HepG2 (cell line): ENCODE results near the gene USP40. TPM values are rescaled to one million over a fixed set of nuclear protein-coding genes. Genes with fewer than 3 reads are reported as not detected.

ENCODE experiments used
- ATAC-seq: fragments of 200-7000 bp; cut with Tn5 transposase; 3 replicates; pipeline ENCODE4 v1.9.1; 2020; ENCODE audit warnings: mild to moderate bottlenecking, moderate library complexity
- BruUV-seq: library from RNA; stranded (reverse); fragments of 400-500 nt; replicated peaks from 2 replicates; lab custom pipeline; 2021; lab: Mats Ljungman, UMichigan
- CTCF ChIA-PET: fragments of 300-600 bp; formaldehyde crosslinking; extraction: SDS; loops from one replicate; lab custom pipeline; 2021; ENCODE audit warnings: low total read pairs, inconsistent platforms, low intra/inter-chr PET ratio; lab: Yijun Ruan, JAX
- POLR2A ChIA-PET: fragments of 350-600 bp; sonication (Branson Sonifier 250); formaldehyde crosslinking; loops from one replicate; lab custom pipeline; 2020; ENCODE audit warnings: antibody characterized with exemption, inconsistent platforms; lab: Yijun Ruan, JAX
- DNase-seq: peaks from one replicate; pipeline ENCODE4 v3.0.0-alpha.2; 2015; ENCODE audit warnings: low spot score
- FAIRE-seq: peaks from 3 replicates; lab custom pipeline; 2011; peaks lifted over from hg19 to GRCh38; lab: Jason Lieb, UNC
- H2AFZ ChIP-seq: one replicate; pipeline ENCODE4 v1.6.1; 2011; ENCODE audit warnings: low read length, inconsistent platforms
- H3K27ac ChIP-seq: fragments of 300-600 bp; 3 replicates; pipeline ENCODE4 v1.8.0; 2011; ENCODE audit warnings: mixed run types, mild to moderate bottlenecking, mixed read lengths, low read length, inconsistent platforms; ENCODE audit not compliant: insufficient read depth; ENCODE audit errors: extremely low read length
- H3K27me3 ChIP-seq, 2 experiments: fragments of 200-600 bp in 1 of 2; 2 replicates in 1 of 2; 3 replicates in 1 of 2; pipeline versions ENCODE4 v1.6.0 to v1.8.0; 2011; ENCODE audit warnings: low read length in 2 of 2, mild to moderate bottlenecking in 2 of 2, moderate library complexity in 2 of 2, inconsistent platforms in 1 of 2; ENCODE audit not compliant: insufficient read depth in 2 of 2, control insufficient read depth in 1 of 2
- H3K36me3 ChIP-seq, 2 experiments: fragments of 200-600 bp in 1 of 2; replicated peaks in 1 of 2; 2 replicates in 1 of 2; 3 replicates in 1 of 2; pipeline versions ENCODE4 v1.5.1 to v1.8.0; 2011; ENCODE audit warnings: low read length in 2 of 2, inconsistent platforms in 1 of 2; ENCODE audit not compliant: insufficient read depth in 2 of 2, control insufficient read depth in 1 of 2
- H3K4me1 ChIP-seq: 2 replicates; pipeline ENCODE4 v1.5.1; 2012; ENCODE audit warnings: low read length, inconsistent platforms; ENCODE audit not compliant: insufficient read depth
- H3K4me2 ChIP-seq: 2 replicates; pipeline ENCODE4 v1.6.0; 2011; ENCODE audit warnings: low read depth, low read length, inconsistent platforms
- H3K4me3 ChIP-seq, 3 experiments: fragments of 200-600 bp in 1 of 3; sonication (generic), shearing (Covaris generic) in 1 of 3; replicated peaks in 1 of 3; 2 replicates each; pipeline ENCODE4 v1.5.1; 2011 to 2016; ENCODE audit warnings: low read length in 3 of 3, inconsistent platforms in 2 of 3, low read depth in 2 of 3, mild to moderate bottlenecking in 2 of 3, control low read depth in 1 of 3, mixed read lengths in 1 of 3; ENCODE audit not compliant: insufficient read depth in 1 of 3
- H3K79me2 ChIP-seq: one replicate; pipeline ENCODE4 v1.6.1; 2011; ENCODE audit warnings: low read length, inconsistent platforms; ENCODE audit not compliant: insufficient read depth
- H3K9ac ChIP-seq: 2 replicates; pipeline ENCODE4 v1.6.0; 2011; ENCODE audit warnings: mild to moderate bottlenecking, low read depth, low read length, inconsistent platforms; ENCODE audit not compliant: insufficient read depth
- H3K9me3 ChIP-seq: 2 replicates; pipeline ENCODE4 v1.5.1; 2012; ENCODE audit warnings: mild to moderate bottlenecking, low read length
- H4K20me1 ChIP-seq: 2 replicates; pipeline ENCODE4 v1.6.0; 2011; ENCODE audit warnings: inconsistent platforms, mild to moderate bottlenecking, low read length, moderate library complexity; ENCODE audit not compliant: insufficient read depth
- JUN ChIP-seq: sonication (generic); formaldehyde crosslinking; IDR thresholded peaks from 2 replicates; pipeline ENCODE4 v1.4.0; 2020; ENCODE audit warnings: mild to moderate bottlenecking, missing genetic modification reagents
- MAFK ChIP-seq, 2 experiments: IDR thresholded peaks in 1 of 2; conservative IDR thresholded peaks in 1 of 2; 2 replicates each; pipeline ENCODE4 v1.6.1; 2011; ENCODE audit warnings: improper control_type of control experiment in 2 of 2, low read length in 2 of 2
- SIN3A ChIP-seq: IDR thresholded peaks from 2 replicates; pipeline ENCODE4 v1.6.1; 2011; ENCODE audit warnings: low read depth, mild to moderate bottlenecking, control low read depth, low read length, borderline replicate concordance
- ZNF326 ChIP-seq: sonication (generic); formaldehyde crosslinking; IDR thresholded peaks from 2 replicates; pipeline ENCODE4 v1.4.0; 2020; ENCODE audit warnings: missing genetic modification reagents, borderline replicate concordance
- ZNF670 ChIP-seq: sonication (generic); formaldehyde crosslinking; IDR thresholded peaks from 2 replicates; pipeline ENCODE4 v1.8.0; 2022; ENCODE audit warnings: mild to moderate bottlenecking, missing genetic modification reagents, borderline replicate concordance
- WGBS: methylation state at CpG from one replicate; pipeline ENCODE4 v1.1.6; 2017; ENCODE audit warnings: low lambda C conversion rate; 5-methylcytosine and 5-hydroxymethylcytosine counted together
- in situ Hi-C: cut with HindIII; loops from 2 replicates; pipeline ENCODE4 v1.10.0; 2017; ENCODE audit warnings: low pct_unique_long_range_greater_than_20kb; ENCODE audit not compliant: extremely low pct_ligation_motif_present
- intact Hi-C: fragments of 100-400 bp; cut with micrococcal nuclease; formaldehyde crosslinking; loops from one replicate; pipeline ENCODE4 v1.10.0; 2022; ENCODE audit not compliant: unreplicated experiment
- polyA plus RNA-seq, 8 experiments: library from polyadenylated mRNA; depleted of rRNA in 3 of 8; stranded (reverse) in 7 of 8; unstranded in 1 of 8; fragments of >200 nt; fragmentation: Illumina TruSeq in 4 of 8; extraction: Trizol in 4 of 8; gene quantifications; 2 replicates each; pipeline versions ENCODE4 v1.2.1 to v1.2.3, GENCODE V29; 2011 to 2016; ENCODE audit warnings: low read depth in 4 of 8, missing spikeins in 1 of 8, mixed read lengths in 1 of 8; ENCODE audit not compliant: insufficient read depth in 1 of 8
- total RNA-seq, 5 experiments: library from RNA; depleted of rRNA; stranded (reverse); fragments of >200 nt; fragmentation: Illumina TruSeq; extraction: Trizol; gene quantifications; 2 replicates each; pipeline ENCODE4 v1.2.3, GENCODE V29; 2016; ENCODE audit warnings: low read depth in 1 of 5
- TF ChIP-seq, protein P1 (sequence below): sonication (generic); formaldehyde crosslinking; IDR thresholded peaks from 2 replicates; pipeline ENCODE4 v1.5.0; 2020; ENCODE audit warnings: missing genetic modification reagents, mild to moderate bottlenecking, borderline replicate concordance

Gene USP40
- total and polyA plus RNA-seq, 2 of the 13 experiments (the other 11 are each of a cell fraction or from before 2014, with no cell fraction given) = 41.0 to 46.3 TPM

DNA sequence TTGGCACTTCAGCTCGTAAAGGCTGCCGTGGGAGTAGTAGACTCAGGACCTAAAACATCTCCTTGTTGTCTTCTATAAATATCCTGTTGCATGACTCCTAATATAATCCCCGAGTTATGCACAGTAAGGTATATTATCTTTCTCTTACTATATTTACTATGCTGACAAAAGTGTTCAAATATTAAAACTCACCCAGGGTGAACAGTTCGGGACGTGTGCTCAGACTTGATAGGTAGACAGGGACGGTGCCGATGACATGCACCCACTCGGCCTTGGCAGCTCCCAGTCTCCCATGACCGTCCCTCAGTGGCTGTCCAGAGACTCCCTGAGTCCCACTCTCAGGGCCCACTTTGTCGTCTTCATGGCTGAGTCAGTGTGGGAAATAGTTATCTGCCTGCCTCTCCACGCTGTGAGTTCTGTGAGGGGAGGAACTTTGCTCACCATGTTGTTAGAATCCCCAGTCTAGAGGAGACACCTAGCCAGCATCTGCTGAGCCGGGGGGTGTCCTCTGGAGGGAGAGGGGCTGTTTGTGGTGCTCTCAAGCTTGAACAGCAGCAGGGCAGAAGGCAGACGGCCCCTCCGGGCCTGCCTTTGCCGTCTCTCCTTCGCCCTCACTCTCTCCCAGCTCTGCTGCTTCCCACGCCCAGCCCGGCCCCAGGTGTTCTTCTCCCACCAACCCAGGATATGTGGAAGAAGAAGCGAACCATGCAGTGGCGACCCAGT, 137.2 kb downstream of the USP40 start:
- ATAC-seq = no peak
- Histone ChIP-seq H3K9me3 (no peaks in the 10 kb centered on the region), H3K27ac (no peak overlapping the region), H3K36me3 (peaks cover 0 to 2% of the 10 kb centered on the region in 2 experiments; a peak in 1 of 5 replicates), H3K4me1 (peaks cover 2% of the 10 kb centered on the region; the same call in 1 of the 2 replicates), H4K20me1 (0 out of 2 replicates have a peak, but pooled peaks cover 2% of the 10 kb centered on the region), H3K9ac (no peak overlapping the region), H3K79me2 (peaks cover 14% of the 10 kb centered on the region), H3K27me3 (no peaks in the 10 kb centered on the region), H3K4me2 (no peak overlapping the region), H2AFZ (no peak overlapping the region), H3K4me3 (no peak overlapping the region)
- intact Hi-C loops = no loop called here
- TF ChIP-seq, protein P1, sequence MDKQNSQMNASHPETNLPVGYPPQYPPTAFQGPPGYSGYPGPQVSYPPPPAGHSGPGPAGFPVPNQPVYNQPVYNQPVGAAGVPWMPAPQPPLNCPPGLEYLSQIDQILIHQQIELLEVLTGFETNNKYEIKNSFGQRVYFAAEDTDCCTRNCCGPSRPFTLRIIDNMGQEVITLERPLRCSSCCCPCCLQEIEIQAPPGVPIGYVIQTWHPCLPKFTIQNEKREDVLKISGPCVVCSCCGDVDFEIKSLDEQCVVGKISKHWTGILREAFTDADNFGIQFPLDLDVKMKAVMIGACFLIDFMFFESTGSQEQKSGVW (CRISPR knock-in tag) = no peak
- peak in 1 of 2 experiments; percentile 35; a peak in 1 of 4 replicates for TF ChIP-seq MAFK (conservative IDR thresholded peaks at IDR 0.05 in 1 of 2, IDR thresholded peaks at IDR 0.05 in 1 of 2; ENCODE audit: low read length in 2 of 2)
- no peak for FAIRE-seq
- DNase-seq = no peak
- BruUV-seq = no TSS peak
- POLR2A ChIA-PET = no interaction called here
- WGBS = 97% methylated on average over 20 of the region's 20 CpGs
- in situ Hi-C loops = no loop called here
- CTCF ChIA-PET = no interaction called here

DNA sequence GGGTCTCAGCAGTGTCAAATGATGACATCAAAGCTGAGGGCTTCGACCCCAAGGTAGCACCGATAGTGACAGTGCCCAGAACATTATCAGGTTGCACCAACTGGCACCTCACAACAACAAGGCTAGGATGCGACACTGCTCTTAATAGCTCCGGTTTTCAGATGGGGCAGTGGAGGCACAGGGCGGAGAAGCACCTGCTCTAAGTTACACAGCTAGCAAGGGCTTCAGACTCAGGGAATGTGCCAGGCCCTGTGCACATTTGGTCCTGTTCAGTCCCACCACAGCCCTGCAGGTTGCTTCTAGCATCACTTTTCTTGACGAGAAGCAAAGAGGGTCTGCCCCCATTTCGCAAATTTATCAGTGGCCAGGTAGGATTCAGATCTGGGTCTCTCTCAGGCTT, 138.1 kb downstream of the USP40 start:
- no peak overlapping the region for H3K27ac ChIP-seq
- no peaks in the 10 kb centered on the region for H3K9me3 ChIP-seq
- WGBS = 94% methylated on average over 6 of the region's 7 CpGs
- H3K9ac ChIP-seq = no peak overlapping the region
- no peak overlapping the region for H2AFZ ChIP-seq
- H3K27me3 ChIP-seq = no peaks in the 10 kb centered on the region
- TF ChIP-seq ZNF326 (CRISPR knock-in tag) (no peak), ZNF670 (CRISPR knock-in tag) (no peak), JUN (CRISPR knock-in tag) (no peak), SIN3A (no peak)
- in situ Hi-C loops = no loop called here
- H3K36me3 ChIP-seq = no peaks in the 10 kb centered on the region
- ChIA-PET CTCF (no interaction called here), POLR2A (no interaction called here)
- BruUV-seq = no TSS peak
- intact Hi-C loops = no loop called here
- no peak overlapping the region for H3K4me2 ChIP-seq
- FAIRE-seq = no peak
- 0 out of 2 replicates have a peak, but pooled peaks cover 3% of the 10 kb centered on the region for H4K20me1 ChIP-seq
- H3K4me3 ChIP-seq = no peak overlapping the region
- peaks cover 11% of the 10 kb centered on the region for H3K4me1 ChIP-seq
- no peak for ATAC-seq
- DNase-seq = no peak
- peaks cover 14% of the 10 kb centered on the region for H3K79me2 ChIP-seq
